IMR-90 (cell line): ENCODE measurements around the gene ITFG1.

ENCODE experiments used
- BHLHE40 ChIP-seq: fragments of 150-350 bp; IDR thresholded peaks from 2 replicates; pipeline ENCODE4 v1.6.1; 2016; ENCODE audit warnings: mild to moderate bottlenecking, low read depth, low read length
- CEBPB ChIP-seq: IDR thresholded peaks from 2 replicates; pipeline ENCODE4 v1.6.1; 2012; ENCODE audit warnings: low read depth, low read length, improper control_type of control experiment
- ELK1 ChIP-seq: fragments of 150-350 bp; IDR thresholded peaks from 2 replicates; pipeline ENCODE4 v1.6.1; 2016; ENCODE audit warnings: low read depth, mild to moderate bottlenecking, low read length, moderate library complexity, borderline replicate concordance
- FOS ChIP-seq: fragments of 150-350 bp; IDR thresholded peaks from 2 replicates; pipeline ENCODE4 v1.6.1; 2016; ENCODE audit warnings: low read depth, low read length
- MAFK ChIP-seq: IDR thresholded peaks from 2 replicates; pipeline ENCODE4 v1.6.1; 2012; ENCODE audit warnings: low read depth, low read length, improper control_type of control experiment
- MXI1 ChIP-seq: IDR thresholded peaks from 2 replicates; pipeline ENCODE4 v1.6.1; 2012; ENCODE audit warnings: low read depth, mild to moderate bottlenecking, low read length, moderate library complexity, borderline replicate concordance
- NFE2L2 ChIP-seq: fragments of 150-350 bp; IDR thresholded peaks from 2 replicates; pipeline ENCODE4 v1.6.1; 2016; ENCODE audit warnings: low read depth, mild to moderate bottlenecking, low read length
- POLR2A ChIP-seq: IDR thresholded peaks from 2 replicates; pipeline ENCODE4 v1.6.1; 2012; ENCODE audit warnings: mild to moderate bottlenecking, low read depth, low read length
- RAD21 ChIP-seq: IDR thresholded peaks from 2 replicates; pipeline ENCODE4 v1.6.1; 2012; ENCODE audit warnings: low read length, improper control_type of control experiment
- RCOR1 ChIP-seq: IDR thresholded peaks from 2 replicates; pipeline ENCODE4 v1.6.1; 2012; ENCODE audit warnings: mild to moderate bottlenecking, low read length, improper control_type of control experiment; ENCODE audit not compliant: insufficient replicate concordance
- RFX5 ChIP-seq: IDR thresholded peaks from 2 replicates; pipeline ENCODE4 v1.8.0; 2012; ENCODE audit warnings: low read depth, mild to moderate bottlenecking, low read length, moderate library complexity
- SMC3 ChIP-seq: fragments of 150-350 bp; IDR thresholded peaks from 2 replicates; pipeline ENCODE4 v1.6.1; 2016; ENCODE audit warnings: low read depth, mild to moderate bottlenecking, antibody characterized with exemption, low read length, moderate library complexity
- USF2 ChIP-seq: fragments of 150-350 bp; IDR thresholded peaks from 2 replicates; pipeline ENCODE4 v1.6.1; 2017; ENCODE audit warnings: mild to moderate bottlenecking, antibody characterized with exemption, low read length, low read depth
- TF ChIP-seq, protein P1 (sequence below): conservative IDR thresholded peaks from 2 replicates; pipeline ENCODE4 v1.5.1; 2012; ENCODE audit warnings: mild to moderate bottlenecking, low read depth, low read length, improper control_type of control experiment

DNA sequence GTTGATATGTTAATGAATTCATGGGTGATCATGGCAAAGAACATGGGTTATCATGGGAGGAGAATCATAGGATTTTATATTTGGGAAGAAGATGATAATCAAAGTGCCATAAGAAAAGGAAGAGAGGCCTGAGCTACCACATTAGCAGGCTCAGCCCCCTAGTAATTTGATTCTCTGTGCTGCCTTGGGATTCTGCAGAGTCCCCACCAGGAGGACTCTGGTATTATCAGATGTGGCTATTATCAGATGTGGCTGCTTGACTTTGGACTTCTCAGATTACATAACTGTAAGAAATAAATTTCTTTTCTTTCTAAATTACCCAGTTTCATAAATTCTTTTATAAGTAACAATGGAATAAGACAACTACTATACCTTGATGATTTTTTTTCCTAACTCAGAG is 137.6 kb downstream of the ITFG1 start:
- TF ChIP-seq, protein P1, sequence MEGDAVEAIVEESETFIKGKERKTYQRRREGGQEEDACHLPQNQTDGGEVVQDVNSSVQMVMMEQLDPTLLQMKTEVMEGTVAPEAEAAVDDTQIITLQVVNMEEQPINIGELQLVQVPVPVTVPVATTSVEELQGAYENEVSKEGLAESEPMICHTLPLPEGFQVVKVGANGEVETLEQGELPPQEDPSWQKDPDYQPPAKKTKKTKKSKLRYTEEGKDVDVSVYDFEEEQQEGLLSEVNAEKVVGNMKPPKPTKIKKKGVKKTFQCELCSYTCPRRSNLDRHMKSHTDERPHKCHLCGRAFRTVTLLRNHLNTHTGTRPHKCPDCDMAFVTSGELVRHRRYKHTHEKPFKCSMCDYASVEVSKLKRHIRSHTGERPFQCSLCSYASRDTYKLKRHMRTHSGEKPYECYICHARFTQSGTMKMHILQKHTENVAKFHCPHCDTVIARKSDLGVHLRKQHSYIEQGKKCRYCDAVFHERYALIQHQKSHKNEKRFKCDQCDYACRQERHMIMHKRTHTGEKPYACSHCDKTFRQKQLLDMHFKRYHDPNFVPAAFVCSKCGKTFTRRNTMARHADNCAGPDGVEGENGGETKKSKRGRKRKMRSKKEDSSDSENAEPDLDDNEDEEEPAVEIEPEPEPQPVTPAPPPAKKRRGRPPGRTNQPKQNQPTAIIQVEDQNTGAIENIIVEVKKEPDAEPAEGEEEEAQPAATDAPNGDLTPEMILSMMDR = 0 out of 2 replicates have a peak, but pooled peaks have one; percentile 4
- TF ChIP-seq RFX5 (no peak), RAD21 (no peak), SMC3 (no peak), POLR2A (no peak), USF2 (no peak), MXI1 (no peak), BHLHE40 (no peak), FOS (no peak), RCOR1 (no peak), CEBPB (no peak), ELK1 (no peak), NFE2L2 (no peak), MAFK (no peak)
